NCI-H128 (cell line): ENCODE measurements around the gene AHR.

Source experiments
- DNase-seq: peaks from one replicate; lab custom pipeline; 2025; ENCODE audit not compliant: unreplicated experiment; lab: John Stamatoyannopoulos, UW

The AHR gene

GRCh38 chr7:17302575-17303142, 4.2 kb downstream of the AHR start:
- DNase-seq = no peak

GRCh38 chr7:17304926-17305325, 6.5 kb downstream of the AHR start:
- no peak for DNase-seq

- no peak for DNase-seq
Measured at GRCh38 chr7:17305387-17306171, 7.1 kb downstream of the AHR start.

DNA sequence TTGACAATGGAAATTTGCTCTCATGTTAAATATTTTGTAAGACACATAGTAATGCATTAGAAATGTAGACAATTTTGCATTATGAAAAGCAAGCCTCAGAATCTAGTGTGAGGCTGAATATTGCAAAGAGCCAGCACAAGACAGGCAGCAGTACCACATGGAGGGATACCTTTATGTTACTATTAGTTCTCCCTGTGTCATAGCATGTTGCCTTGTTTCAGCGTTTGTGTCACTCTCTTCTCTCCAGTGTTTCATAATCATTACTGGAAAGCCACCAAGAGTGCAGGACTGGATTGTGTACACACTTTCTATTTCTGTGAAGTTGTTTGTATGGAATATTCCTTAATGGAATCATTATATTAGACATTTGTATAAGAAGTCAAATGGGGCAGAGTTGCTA, 8.5 kb downstream of the AHR start:
- no peak for DNase-seq

DNA sequence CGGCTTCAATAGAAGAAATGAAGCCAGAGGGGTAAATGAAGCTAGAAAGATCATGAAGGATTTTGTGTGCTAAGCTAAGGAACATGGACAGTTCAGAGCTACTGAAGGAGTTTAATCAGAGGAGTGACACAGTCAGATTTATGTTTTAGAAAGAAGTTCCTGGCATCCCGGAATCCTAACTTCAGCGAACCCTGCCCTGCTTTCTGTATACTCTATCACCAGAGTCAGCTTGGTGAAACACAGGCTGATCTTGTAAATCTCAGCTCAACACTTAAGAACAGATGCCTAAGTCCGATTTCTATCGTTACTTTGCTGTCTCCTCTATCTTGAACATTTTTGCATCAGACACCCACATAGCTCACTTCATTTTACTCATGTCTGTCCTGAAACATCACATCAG, 9.1 kb downstream of the AHR start:
- no peak for DNase-seq

DNA sequence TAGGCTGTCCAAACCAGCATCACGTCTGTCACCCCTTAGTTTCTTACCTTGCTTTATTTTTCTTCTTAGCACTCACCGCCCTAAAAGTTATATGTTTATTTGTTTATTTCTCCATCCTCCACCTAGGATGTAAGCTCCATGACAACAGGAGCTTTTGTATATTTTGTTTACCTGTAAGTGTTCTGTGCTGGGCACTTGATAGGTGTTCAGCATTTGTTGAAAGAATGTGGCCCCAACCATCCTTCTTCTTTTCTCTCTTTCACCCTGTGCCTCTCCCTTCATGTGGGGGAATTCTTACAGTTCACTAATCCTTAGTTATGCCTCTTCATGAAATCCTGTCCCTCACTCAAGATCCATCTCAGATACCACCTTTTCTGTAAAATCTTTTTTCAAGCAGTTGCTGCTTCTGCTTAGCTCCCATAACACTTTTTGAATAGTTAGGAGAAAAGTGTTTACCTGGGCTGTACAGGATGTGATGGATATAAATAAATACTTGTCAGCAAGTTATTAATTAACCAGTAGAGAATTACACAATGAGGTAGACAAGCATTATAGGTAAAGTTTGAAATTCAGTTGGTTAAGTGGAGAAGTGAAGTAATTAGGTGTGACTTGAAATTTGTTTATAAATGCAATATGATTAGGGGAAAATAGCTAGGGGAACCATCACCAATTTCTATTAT, 9.7 kb downstream of the AHR start:
- DNase-seq = no peak

GRCh38 chr7:17311194-17311593, 12.7 kb downstream of the AHR start:
- DNase-seq = no peak

GRCh38 chr7:17311952-17312351, 13.5 kb downstream of the AHR start:
- DNase-seq = no peak

- DNase-seq = no peak
Measured at GRCh38 chr7:17312641-17313040, 14.2 kb downstream of the AHR start.

DNA sequence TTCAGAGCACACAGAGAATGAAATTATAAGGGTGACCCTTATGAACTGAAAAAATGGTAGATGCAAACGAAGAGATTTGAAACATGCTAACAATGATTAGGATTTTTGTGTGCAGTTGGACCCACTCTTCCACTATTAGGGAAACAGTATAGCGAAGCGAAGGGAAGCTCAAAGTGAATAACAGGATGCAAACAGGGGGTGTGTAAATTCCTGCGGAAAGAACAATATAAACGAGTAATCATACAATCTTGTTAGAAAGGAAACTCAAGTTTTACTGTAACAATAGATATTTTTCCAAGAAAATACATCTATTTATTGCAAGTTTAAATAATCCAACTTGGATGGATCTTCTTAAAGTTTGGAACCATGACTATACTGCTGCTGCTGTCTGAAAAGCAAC, 14.7 kb downstream of the AHR start:
- DNase-seq = no peak

- no peak for DNase-seq
Measured at GRCh38 chr7:17315974-17316373, 17.5 kb downstream of the AHR start.

DNA sequence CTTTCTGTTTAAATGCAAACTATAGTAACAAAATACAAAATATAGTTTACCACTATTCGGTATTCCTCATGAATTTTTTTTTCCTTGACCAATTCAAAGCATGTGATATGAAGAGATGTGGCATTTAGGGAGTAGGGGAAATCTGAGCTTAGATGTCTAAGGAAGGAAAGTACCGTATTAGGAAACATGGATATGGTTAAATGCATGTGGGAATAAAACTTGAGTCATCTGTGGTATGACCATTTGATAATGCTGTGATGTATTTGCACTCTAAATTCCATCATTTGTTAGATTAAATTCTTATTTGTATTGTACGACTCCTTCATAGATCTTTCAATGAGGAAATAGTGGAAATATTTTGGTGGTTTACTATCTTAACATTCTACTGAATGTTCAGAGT, 19.7 kb downstream of the AHR start:
- DNase-seq = no peak

- DNase-seq = no peak
Measured at GRCh38 chr7:17319164-17320101, 21.0 kb downstream of the AHR start.

DNA sequence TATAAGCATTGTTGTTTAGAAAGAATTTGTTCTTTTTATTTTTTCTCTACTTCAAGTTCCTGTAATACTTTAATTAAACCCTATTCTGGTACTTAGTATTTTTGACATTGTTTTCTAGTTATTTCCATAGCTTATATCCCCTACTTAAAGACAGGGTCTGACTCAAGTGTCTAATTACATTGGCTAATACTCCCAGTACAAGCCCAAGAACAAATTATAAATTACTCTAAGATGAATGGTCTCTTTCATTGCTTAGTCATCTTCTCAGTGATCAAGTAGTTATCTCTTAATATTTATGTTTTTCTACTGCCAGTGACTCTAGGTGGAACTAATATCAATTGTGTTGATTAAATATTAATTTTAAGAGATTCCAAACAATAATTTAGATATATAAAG, 21.6 kb downstream of the AHR start:
- no peak for DNase-seq

DNA sequence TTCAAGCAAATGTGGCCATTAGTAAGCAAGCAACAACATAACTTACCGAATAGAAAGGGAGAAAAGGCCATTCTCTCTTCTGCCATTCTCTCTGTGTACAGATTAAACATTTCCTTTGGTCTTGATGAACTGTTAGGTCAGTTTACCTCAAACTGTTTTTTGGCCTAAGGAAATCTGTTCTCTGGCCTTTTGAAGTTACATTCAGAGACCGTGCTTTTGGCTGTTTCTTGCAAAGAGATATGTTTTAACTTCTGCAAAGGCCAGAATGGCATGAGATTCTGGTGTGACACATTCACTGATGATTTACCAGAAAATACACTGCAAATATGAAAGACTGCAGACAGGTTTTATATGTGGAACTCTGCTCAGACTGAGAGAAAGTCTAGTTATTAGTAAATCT, 22.2 kb downstream of the AHR start:
- no peak for DNase-seq

DNA sequence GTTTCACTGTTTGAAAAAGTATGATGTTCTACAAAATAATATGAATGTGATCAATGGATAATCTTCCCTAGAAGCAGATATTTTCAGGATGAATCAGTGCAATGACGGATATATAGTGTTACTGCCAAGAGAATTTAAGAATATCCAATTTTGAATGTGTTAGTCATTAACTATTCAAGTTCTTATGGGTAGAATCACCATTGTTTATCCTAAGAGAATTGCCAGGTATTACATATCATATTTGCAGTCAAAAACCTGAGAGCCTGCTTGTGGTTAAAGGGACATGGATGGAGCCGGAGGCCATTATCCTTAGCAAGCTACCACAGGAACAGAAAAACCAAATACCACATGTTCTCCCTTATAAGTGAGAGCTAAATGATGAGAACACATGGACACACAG, 26.9 kb downstream of the AHR start:
- no peak for DNase-seq

DNA sequence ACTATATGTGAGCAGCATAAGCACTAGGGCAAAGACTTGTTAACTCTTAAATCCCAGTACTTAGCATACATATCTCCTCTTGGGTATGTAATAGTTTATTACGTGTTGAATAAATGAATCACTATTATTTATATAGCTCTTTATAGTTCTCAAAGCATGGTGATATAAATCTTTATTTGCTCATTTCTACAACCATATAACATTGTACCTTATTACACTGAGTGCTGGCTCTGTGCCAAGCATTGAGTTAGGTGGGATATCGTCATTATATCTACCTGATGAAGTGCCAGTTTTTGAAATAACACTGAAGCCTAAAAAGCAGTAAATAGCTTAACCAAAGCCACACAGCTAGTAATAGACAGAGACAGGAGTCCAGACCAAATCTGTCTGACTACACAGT, 27.9 kb downstream of the AHR start:
- DNase-seq = no peak

- DNase-seq = no peak
Measured at GRCh38 chr7:17328641-17329040, 30.2 kb downstream of the AHR start.

DNA sequence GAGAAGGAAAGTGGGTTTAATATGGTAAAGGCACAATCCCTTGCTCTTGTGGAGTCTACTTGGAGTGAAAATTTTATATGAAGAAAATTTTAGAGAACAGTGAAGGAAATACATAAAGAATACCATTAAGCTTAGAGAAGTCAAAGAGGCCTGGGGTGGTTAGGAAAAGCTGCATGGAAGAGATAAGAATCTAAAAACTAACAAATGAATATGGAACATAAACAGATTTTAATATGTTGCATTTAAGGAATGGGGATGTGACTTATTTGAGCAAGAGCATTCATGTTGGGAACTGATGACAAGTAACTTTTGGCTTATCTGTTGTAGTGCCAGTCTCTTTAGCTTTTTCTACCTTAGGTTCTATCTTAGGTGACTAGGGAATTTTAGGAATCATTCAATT, 31.0 kb downstream of the AHR start:
- DNase-seq = no peak

- DNase-seq = no peak
Measured at GRCh38 chr7:17331891-17332501, 33.5 kb downstream of the AHR start.

GRCh38 chr7:17333221-17333620, 34.8 kb downstream of the AHR start:
- no peak for DNase-seq
